Activated T-helper 17 cell treated with anti-CD3 and anti-CD28 coated beads, Interleukin-2, amount 50 U/mL, for 72 hours (primary cell): Measurements from ENCODE around the gene CLEC2D. TPM values are rescaled to one million over a fixed set of nuclear protein-coding genes. Genes with fewer than 3 reads are reported as not detected.
"Not testable (repeated sequence)": the region's sequence is repeated elsewhere in the genome, so short reads cannot be mapped to it uniquely, and the experiment has no call there.

Experiments
- ATAC-seq: fragments of 150-1000 bp; cut with Tn5 transposase; replicated peaks from 2 replicates; pipeline ENCODE4 v1.10.0; 2021; ENCODE audit warnings: mild to moderate bottlenecking, moderate library complexity
- H3K27ac Mint-ChIP-seq: one replicate; pipeline ENCODE4 v1.8.0; 2022; ENCODE audit warnings: mixed read lengths
- H3K27me3 Mint-ChIP-seq: one replicate; pipeline ENCODE4 v1.8.0; 2022; ENCODE audit warnings: mixed read lengths
- H3K36me3 Mint-ChIP-seq: one replicate; pipeline ENCODE4 v1.8.0; 2022; ENCODE audit warnings: low read depth, mild to moderate bottlenecking, mixed read lengths
- H3K4me1 Mint-ChIP-seq: one replicate; pipeline ENCODE4 v1.8.0; 2022; ENCODE audit warnings: mixed read lengths
- H3K4me3 Mint-ChIP-seq: one replicate; pipeline ENCODE4 v1.8.0; 2022; ENCODE audit warnings: mild to moderate bottlenecking, mixed read lengths
- H3K9me3 Mint-ChIP-seq: one replicate; pipeline ENCODE4 v1.8.0; 2022; ENCODE audit warnings: mixed read lengths
- total RNA-seq, 2 donors: library from RNA; stranded (reverse); gene quantifications; one replicate each; pipeline ENCODE4 v1.2.3, GENCODE V29; 2022

CLEC2D gene, protein sequence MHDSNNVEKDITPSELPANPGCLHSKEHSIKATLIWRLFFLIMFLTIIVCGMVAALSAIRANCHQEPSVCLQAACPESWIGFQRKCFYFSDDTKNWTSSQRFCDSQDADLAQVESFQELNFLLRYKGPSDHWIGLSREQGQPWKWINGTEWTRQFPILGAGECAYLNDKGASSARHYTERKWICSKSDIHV
- 100 to 1,000 TPM; 146 to 267 TPM for total RNA-seq

DNA sequence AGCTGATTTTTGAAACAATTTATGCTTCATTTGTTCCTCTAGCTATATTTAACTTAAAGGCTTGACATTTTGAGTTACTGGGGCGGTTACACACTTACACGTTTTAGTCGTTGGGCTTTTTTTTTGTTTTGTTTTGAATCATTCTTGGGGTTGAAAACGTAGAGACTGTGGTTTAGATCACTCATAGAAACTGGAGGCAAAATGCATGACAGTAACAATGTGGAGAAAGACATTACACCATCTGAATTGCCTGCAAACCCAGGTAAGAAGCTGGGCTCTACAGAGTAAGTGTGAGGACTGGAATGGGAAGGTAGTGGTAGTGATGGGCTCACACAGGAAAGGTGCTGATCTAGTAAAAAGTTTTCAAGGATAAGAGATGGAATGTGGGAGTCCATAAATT lies at the start of gene CLEC2D:
Gene CLEC2D, plus strand, starts transcription at position 180 of the 400 bp plus-strand sequence. Its CDS starts 22 bp downstream, at position 202.
- Mint-ChIP-seq H3K4me3 (peak within 1 kb of the TSS; percentile 88), H3K4me1 (peaks cover 20% of the 10 kb centered on the region), H3K27ac (peak within 1 kb of the TSS; percentile 99), H3K36me3 (peaks cover 98% of the 10 kb centered on the region), H3K27me3 (no peaks in the 10 kb centered on the region), H3K9me3 (peaks cover 4% of the 10 kb centered on the region)
- peak; percentile 64 for ATAC-seq

DNA sequence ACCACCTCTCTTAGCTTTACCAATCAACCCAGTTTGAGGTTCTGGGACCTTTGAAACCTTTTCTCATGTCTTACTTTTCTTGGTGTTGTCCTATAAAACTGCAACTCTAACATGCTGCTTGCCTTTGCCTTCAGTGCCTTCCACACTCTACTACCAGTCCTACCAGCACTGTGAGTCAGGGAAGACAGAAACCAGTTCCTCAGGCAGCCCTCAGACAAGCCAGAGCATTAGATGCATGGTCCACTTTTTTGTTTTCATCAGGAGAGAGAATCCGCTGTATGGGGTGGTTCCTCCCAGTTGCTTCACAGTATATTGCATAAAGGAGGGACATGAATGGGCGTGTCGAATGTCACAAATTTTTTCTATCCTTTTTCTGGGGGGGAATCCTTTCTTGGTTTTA lies 44.5 kb upstream of the CLEC2D start:
- Mint-ChIP-seq H3K4me3 (no peak overlapping the region), H3K36me3 (no peaks in the 10 kb centered on the region), H3K9me3 (no peaks in the 10 kb centered on the region), H3K27ac (no peak overlapping the region), H3K4me1 (peaks cover 7% of the 10 kb centered on the region), H3K27me3 (no peaks in the 10 kb centered on the region)
- ATAC-seq, result no peak

DNA sequence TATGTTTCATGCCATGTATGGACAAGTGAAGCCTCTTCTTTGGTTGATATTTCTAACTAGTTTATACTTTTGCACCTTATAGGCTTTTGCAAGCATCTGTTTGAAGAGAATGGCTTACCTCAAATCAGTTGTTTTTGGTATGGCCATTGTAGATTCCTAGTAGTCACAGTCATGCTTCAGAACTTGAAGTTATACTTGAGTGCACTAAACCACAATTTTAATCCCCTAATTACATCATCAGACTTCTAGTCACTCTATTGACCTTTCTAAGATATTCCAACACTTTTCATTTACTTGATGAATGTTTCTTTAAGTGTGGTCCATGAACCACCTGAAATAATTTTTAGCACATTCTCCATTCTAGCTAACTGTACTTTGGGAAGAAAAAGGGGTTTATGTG lies 43.2 kb upstream of the CLEC2D start:
- Mint-ChIP-seq H3K27ac (no peak overlapping the region), H3K4me3 (no peak overlapping the region), H3K36me3 (no peaks in the 10 kb centered on the region), H3K9me3 (no peaks in the 10 kb centered on the region), H3K4me1 (peaks cover 7% of the 10 kb centered on the region), H3K27me3 (no peaks in the 10 kb centered on the region)
- peak; percentile 80 for ATAC-seq

DNA sequence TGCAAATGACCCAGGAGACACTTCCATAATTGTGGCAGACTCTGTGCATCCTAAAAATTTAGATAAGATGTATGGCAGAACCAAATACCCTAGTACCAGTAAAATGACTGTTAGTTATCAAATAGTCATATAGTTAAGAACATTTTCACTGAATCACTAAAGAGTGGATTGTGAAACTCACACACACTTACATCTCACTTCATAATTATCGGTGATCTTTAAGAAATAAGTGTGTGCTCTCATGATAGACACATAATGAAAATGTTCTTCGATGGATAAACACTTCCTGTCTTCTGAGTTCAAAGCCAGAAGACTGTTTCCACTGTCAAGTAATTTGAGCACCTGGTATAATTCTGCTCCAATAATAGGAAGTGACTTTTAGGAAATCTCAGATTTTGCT lies 42.7 kb upstream of the CLEC2D start:
- Mint-ChIP-seq H3K4me1 (peaks cover 7% of the 10 kb centered on the region), H3K4me3 (no peak overlapping the region), H3K27ac (no peak overlapping the region), H3K36me3 (no peaks in the 10 kb centered on the region), H3K27me3 (no peaks in the 10 kb centered on the region), H3K9me3 (no peaks in the 10 kb centered on the region)
- ATAC-seq, result peak; percentile 91

DNA sequence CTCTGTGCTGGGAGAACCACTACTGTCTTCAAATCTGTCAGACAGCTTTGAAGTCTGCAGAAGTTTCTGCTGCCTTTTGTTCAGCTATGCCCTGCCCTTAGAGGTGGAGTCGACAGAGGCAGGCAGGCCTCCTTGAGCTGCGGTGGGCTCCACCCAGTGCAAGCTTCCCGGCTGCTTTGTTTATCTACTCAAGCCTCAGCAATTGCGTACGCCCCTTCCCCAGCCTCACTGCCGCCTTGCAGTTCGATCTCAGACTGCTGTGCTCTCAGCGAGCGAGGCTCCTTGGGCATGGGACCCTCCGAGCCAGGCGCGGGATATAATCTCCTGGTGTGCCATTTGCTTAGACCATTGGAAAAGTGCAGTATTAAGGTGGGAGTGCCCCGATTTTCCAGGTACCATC lies 36.7 kb upstream of the CLEC2D start:
- no peak for ATAC-seq

DNA sequence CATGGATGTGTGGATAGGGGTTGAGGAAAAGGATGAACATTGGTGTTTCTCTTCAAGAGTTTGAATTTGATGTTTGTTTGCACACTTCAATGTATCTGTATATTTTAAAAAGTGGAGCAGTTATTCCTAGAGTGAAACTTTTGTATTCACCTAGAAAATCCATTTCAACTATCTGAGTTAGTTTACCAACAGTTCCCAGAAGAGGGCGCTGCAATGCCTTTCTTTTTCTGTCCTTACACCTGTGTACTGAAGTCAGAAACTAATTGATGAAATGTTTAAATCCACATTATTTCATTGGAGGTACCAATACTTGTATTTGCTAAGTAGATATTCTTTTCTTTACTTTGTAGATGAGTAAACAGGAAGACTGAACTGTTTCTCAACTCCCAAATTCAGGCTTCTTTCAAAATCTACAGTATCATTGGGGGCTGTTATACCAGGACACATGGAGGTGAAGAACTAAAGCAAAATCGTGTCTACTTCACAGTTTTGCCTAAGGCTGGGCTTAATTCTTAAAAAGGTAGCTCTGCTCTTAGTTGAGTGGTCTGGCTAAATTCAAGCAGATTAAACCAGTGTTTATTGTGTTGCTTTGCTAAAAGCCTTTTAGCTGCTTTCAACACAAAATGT lies 35.2 kb upstream of the CLEC2D start:
- Mint-ChIP-seq H3K27me3 (no peaks in the 10 kb centered on the region), H3K9me3 (no peaks in the 10 kb centered on the region), H3K4me3 (peak overlapping the region; percentile 23), H3K4me1 (peaks cover 34% of the 10 kb centered on the region), H3K36me3 (no peaks in the 10 kb centered on the region), H3K27ac (peak overlapping the region; percentile 11)
- peak; percentile 81 for ATAC-seq

More for the DNA sequence above, 36.7 kb upstream of the CLEC2D start:
- Mint-ChIP-seq H3K4me3 (no peak overlapping the region), H3K27me3 (no peaks in the 10 kb centered on the region), H3K9me3 (no peaks in the 10 kb centered on the region), H3K36me3 (no peaks in the 10 kb centered on the region), H3K27ac (no peak overlapping the region), H3K4me1 (peaks cover 29% of the 10 kb centered on the region)

DNA sequence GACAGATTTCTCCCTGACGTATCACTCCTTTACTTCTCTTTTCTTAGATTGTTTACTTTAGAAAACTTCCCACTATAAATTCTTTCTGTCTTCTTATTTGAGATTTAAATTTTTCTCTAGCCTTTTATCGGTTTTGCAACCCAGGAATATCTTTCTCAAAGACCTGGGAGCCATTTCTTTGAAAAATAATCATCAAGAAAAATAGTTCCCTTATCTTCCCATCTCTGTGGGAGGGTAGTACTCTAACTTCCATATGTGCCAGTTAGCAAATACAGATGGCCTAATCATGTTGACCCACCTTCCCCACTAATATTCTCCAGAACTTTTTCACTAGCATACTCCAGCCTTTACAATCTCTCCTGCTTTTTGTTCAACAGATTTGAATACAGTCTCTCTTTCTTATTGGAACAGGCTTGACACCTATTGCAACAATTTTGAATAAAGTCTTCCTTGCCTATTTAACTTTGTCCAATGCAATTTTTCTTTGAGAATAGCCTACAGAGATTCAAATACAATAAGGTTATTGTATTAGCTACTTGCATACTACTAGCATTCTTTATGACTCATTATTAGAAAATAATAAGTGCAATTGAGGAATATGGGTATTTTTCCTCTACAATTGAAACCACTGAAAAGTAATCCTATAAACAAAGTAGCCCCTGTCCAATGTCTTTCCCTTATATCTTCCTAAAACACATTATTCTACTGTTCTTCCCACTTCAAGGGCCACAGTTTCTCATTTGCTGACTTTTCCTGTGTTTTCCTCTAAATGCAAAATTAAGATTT lies 34.4 kb upstream of the CLEC2D start:
- Mint-ChIP-seq H3K9me3 (no peaks in the 10 kb centered on the region), H3K27ac (peak overlapping the region; percentile 12), H3K4me1 (peaks cover 34% of the 10 kb centered on the region), H3K27me3 (no peaks in the 10 kb centered on the region), H3K36me3 (no peaks in the 10 kb centered on the region), H3K4me3 (peak overlapping the region; percentile 16)
- ATAC-seq, result no peak

DNA sequence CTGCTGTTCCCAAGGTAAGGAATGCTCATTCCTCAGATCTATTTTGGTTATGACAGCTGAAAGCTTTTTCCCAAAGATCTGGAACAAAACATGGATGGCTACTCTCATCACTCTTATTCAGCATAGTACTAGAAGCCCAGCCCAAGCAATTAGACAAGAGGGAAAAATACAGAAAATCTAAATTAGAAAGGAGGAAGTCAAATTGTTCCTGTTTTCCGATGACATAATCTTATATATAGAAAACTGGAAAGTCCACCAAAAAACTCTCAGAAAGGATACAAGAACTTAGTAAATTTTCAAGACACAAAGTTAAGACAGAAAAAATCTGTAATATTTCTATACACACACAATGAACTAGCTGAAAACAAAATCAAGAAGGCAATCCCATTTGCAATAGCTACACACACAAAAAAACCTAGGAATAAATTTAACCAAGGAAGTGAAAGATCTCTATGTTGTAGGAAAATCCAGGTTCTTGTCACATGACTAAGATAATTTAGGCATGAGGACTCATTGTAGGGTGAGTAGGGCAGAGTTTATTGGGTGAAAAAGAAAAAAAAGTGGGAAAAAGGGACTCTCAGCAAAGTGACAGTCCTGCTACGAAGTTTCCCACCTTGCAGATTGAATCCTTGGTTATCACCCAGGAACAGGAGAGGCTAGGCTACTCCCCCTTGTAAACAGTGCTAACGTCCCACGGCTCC lies 33.2 kb upstream of the CLEC2D start:
- Mint-ChIP-seq H3K4me1 (peaks cover 39% of the 10 kb centered on the region), H3K27me3 (no peaks in the 10 kb centered on the region), H3K9me3 (peaks cover 5% of the 10 kb centered on the region), H3K27ac (peak overlapping the region; percentile 10), H3K36me3 (no peaks in the 10 kb centered on the region), H3K4me3 (no peak overlapping the region)
- ATAC-seq, result no peak

DNA sequence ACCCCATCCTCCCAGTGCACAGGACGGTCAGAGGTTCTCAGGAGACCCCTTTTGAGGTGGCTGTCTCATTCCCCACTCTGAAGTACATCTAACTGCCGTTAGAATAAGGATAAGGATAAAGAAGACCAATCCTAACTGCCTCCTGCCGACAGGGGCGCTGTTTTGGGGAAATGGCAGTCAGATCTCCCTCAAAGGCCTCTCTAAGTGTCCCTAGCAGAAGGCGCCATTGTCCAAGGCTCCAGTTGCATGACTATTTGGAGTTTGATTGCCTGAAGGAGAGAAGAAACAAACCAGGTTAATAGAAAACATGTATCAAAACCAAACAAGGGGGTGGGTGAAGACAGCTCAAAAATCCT lies 32.7 kb upstream of the CLEC2D start:
- Mint-ChIP-seq H3K27ac (peak overlapping the region; percentile 10), H3K36me3 (no peaks in the 10 kb centered on the region), H3K4me3 (no peak overlapping the region), H3K27me3 (no peaks in the 10 kb centered on the region), H3K9me3 (peaks cover 5% of the 10 kb centered on the region), H3K4me1 (peaks cover 39% of the 10 kb centered on the region)
- no peak for ATAC-seq

DNA sequence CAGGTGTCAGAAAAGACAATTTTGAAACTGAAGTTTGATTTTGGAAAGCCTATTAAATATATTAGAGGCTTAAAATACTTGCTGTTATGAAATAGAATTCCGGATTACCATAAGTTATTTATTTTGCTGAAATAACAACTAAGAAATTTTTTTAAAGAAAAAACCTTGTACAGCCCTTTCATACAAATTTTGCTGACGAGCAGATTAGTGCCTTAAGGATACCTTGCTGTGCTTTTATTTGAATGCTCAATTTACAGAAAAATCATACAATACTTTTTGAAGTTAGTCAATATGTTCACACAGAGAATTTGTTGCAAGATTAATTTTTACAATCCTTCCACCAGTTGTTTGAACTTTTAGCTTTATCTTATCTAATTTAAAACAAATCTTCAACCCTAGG lies 29.5 kb upstream of the CLEC2D start:
- peaks cover 28% of the 10 kb centered on the region for H3K4me1 Mint-ChIP-seq

DNA sequence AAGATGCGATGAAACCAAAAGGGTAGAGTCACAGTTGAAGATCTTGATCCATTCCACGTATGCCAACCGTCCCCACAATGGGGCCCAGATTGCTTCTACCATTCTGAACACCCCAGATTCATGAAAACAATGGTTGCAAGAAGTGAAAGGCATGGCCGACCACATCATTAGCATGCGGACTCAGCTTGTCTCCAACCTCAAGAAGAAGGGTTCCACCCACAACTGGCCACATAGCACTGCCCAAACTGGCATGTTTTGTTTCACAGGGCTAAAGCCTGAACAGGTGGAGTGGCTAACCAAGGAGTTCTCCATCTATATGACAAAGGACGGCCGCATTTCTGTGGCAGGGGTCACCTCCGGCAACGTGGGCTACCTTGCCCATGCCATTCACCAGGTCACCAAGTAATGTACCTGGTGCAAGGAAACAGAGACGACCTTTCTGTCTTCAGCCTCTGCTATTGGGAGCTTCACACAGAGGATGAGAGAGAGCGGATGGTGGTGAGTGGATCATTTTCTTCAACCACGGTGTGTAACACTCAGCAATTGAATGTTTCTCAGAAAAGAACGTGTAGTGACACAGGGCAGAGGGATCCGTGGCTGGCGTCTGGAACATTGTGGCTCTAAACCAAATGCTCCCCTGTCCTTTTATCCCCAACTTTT lies 26.8 kb upstream of the CLEC2D start:
- H3K9me3 Mint-ChIP-seq, result peaks cover 9% of the 10 kb centered on the region
- H3K4me1 Mint-ChIP-seq, result peaks cover 26% of the 10 kb centered on the region
- no peaks in the 10 kb centered on the region for H3K27me3 Mint-ChIP-seq
- H3K27ac Mint-ChIP-seq, result no peak overlapping the region
- peak overlapping the region; percentile 25 for H3K4me3 Mint-ChIP-seq
- no peak for ATAC-seq
- H3K36me3 Mint-ChIP-seq, result peaks cover 19% of the 10 kb centered on the region

More for the DNA sequence above, 29.5 kb upstream of the CLEC2D start:
- Mint-ChIP-seq H3K9me3 (peaks cover 5% of the 10 kb centered on the region), H3K4me3 (no peak overlapping the region), H3K27ac (no peak overlapping the region), H3K27me3 (no peaks in the 10 kb centered on the region), H3K36me3 (no peaks in the 10 kb centered on the region)
- no peak for ATAC-seq

DNA sequence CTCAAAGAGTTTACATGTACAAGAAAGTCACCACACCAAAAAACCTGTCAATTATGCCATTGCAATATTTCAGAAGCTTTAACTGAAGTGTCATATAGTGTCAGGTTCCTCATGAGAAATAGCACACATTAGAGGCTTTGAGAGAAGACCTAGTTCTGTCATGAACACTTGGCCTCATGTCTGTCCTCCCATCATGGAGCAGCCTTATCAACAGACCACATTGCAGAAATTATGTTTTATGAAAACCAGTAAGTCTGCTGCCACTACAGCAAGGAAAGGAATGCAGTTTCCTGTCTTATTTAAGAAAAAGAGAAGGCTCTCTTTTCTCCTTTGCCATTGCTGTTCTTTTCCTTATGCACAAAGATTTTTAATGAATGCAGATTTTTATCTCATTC lies 26.2 kb upstream of the CLEC2D start:
- peaks cover 23% of the 10 kb centered on the region for H3K36me3 Mint-ChIP-seq
- peak overlapping the region; percentile 100 for H3K4me3 Mint-ChIP-seq
- no peak overlapping the region for H3K27ac Mint-ChIP-seq
- no peak for ATAC-seq
- H3K27me3 Mint-ChIP-seq, result no peaks in the 10 kb centered on the region
- H3K4me1 Mint-ChIP-seq, result peaks cover 23% of the 10 kb centered on the region
- peaks cover 9% of the 10 kb centered on the region for H3K9me3 Mint-ChIP-seq

DNA sequence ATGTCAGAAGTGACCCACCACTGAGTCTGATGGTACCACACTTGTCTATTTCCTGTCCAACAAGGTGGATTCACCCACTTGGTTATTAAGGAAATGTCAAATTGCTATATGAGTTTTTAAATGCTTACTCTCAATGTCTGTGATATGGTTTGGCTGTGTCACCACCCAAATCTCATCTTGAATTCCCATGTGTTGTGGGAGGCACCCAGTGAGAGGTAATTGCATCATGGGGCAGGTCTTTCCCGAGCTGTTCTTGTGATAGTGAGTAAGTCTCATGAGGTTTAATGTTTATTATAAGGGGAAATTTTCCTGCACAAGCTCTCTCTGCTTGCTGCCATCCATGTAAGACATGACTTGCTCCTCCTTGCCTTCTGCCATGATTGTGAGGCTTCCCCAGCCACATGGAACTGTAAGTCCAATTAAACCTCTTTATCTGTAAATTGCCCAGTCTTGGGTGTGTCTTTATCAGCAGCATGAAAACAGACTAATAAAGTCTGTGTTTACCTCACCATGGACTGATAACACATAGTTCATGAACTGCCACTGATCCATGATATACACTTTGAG lies 24.4 kb upstream of the CLEC2D start:
- H3K4me1 Mint-ChIP-seq, result peaks cover 20% of the 10 kb centered on the region
- not testable (repeated sequence) for H3K9me3 Mint-ChIP-seq, H3K27me3 Mint-ChIP-seq
- H3K27ac Mint-ChIP-seq, result peak overlapping the region; percentile 70
- H3K36me3 Mint-ChIP-seq, result peaks cover 41% of the 10 kb centered on the region
- ATAC-seq, result peak; percentile 55
- peak overlapping the region; percentile 100 for H3K4me3 Mint-ChIP-seq
